Measurements from ENCODE around the gene GALNT5. TPM values are rescaled to one million over a fixed set of nuclear protein-coding genes. Genes with fewer than 3 reads are reported as not detected.

GALNT5 gene
- total RNA-seq, 1 experiment from 2014 or later = 0.04 TPM

DNA sequence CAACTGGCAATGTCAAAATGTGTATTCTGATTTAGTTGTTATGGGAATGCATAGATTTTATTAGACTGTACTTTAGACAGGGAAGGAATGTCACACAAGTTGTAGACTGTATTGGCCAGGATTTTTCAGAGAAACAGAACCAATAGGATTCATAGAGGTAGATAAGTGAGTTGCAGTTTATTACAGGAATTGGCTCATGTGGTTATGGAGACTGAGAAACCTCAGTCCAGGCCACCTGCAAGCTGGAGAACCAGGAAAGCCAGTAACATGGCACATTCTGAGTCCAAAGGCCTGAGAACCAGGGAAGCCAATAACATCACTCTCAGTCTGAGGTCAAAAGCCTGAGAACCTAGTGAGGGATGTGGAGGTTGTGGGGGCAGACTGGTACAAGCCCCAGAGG, 1.8 kb upstream of the GALNT5 start:
- CTCF ChIA-PET = no interaction called here

GRCh38 chr2:157256626-157257025, 879 bp upstream of the GALNT5 start:
- H3K9me3 ChIP-seq (ENCODE audit: low read length) = no peaks in the 10 kb centered on the region
- intact Hi-C loops (cut with micrococcal nuclease) = no loop called here
- H3K27ac ChIP-seq (ENCODE audit: low read length) = no peak overlapping the region
- no peak overlapping the region for H2AFZ ChIP-seq (ENCODE audit: low read length)
- ATAC-seq (no peak), DNase-seq (no peak)
- H3K79me2 ChIP-seq (ENCODE audit: low read length) = no peaks in the 10 kb centered on the region
- no peaks in the 10 kb centered on the region for H3K27me3 ChIP-seq (ENCODE audit: low read length)
- no peak overlapping the region for H3K4me3 ChIP-seq (ENCODE audit: low read length)
- no peaks in the 10 kb centered on the region for H3K36me3 ChIP-seq (ENCODE audit: low read depth, low read length)
- TF ChIP-seq EZH2 (IDR thresholded peaks at IDR 0.05; ENCODE audit: low read length, unreplicated experiment) = no peak
- TF ChIP-seq, protein P1, sequence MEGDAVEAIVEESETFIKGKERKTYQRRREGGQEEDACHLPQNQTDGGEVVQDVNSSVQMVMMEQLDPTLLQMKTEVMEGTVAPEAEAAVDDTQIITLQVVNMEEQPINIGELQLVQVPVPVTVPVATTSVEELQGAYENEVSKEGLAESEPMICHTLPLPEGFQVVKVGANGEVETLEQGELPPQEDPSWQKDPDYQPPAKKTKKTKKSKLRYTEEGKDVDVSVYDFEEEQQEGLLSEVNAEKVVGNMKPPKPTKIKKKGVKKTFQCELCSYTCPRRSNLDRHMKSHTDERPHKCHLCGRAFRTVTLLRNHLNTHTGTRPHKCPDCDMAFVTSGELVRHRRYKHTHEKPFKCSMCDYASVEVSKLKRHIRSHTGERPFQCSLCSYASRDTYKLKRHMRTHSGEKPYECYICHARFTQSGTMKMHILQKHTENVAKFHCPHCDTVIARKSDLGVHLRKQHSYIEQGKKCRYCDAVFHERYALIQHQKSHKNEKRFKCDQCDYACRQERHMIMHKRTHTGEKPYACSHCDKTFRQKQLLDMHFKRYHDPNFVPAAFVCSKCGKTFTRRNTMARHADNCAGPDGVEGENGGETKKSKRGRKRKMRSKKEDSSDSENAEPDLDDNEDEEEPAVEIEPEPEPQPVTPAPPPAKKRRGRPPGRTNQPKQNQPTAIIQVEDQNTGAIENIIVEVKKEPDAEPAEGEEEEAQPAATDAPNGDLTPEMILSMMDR (conservative IDR thresholded peaks at IDR 0.05; ENCODE audit: low read depth, low read length) = no peak
- no peak for TF ChIP-seq EZH2phosphoT487 (IDR thresholded peaks at IDR 0.05; ENCODE audit: borderline replicate concordance, low read length)
- no peaks in the 10 kb centered on the region for H4K20me1 ChIP-seq (ENCODE audit: low read length)
- H3K4me2 ChIP-seq (ENCODE audit: low read length) = no peak overlapping the region
- H3K4me1 ChIP-seq (ENCODE audit: insufficient read depth, low read length) = peaks cover 16% of the 10 kb centered on the region
- H3K9me2 ChIP-seq (replicated peaks; ENCODE audit: low read length) = no peaks in the 10 kb centered on the region
- ChIA-PET CTCF (no interaction called here), POLR2A (ENCODE audit: unreplicated experiment) (no interaction called here)
- no peaks in the 10 kb centered on the region for H3F3A ChIP-seq (ENCODE audit: low read length, unreplicated experiment)
- BruUV-seq (replicated peaks) = no TSS peak
- H3K9ac ChIP-seq (ENCODE audit: low read length) = no peak overlapping the region

More for the DNA sequence above, 1.8 kb upstream of the GALNT5 start:
- intact Hi-C loops (cut with micrococcal nuclease) = no loop called here
- no peak overlapping the region for H3K9ac ChIP-seq (ENCODE audit: low read length)
- TF ChIP-seq EZH2phosphoT487 (IDR thresholded peaks at IDR 0.05; ENCODE audit: borderline replicate concordance, low read length) = no peak
- TF ChIP-seq, protein P1 (conservative IDR thresholded peaks at IDR 0.05; ENCODE audit: low read depth, low read length) = no peak
- no peak for TF ChIP-seq EZH2 (IDR thresholded peaks at IDR 0.05; ENCODE audit: low read length, unreplicated experiment)
- no peak overlapping the region for H3K4me2 ChIP-seq (ENCODE audit: low read length)
- no peaks in the 10 kb centered on the region for H3K36me3 ChIP-seq (ENCODE audit: low read depth, low read length)
- ATAC-seq (no peak), DNase-seq (no peak)
- no TSS peak for BruUV-seq (replicated peaks)
- no peaks in the 10 kb centered on the region for H3K9me2 ChIP-seq (replicated peaks; ENCODE audit: low read length)
- H2AFZ ChIP-seq (ENCODE audit: low read length) = no peak overlapping the region
- no peaks in the 10 kb centered on the region for H3K9me3 ChIP-seq (ENCODE audit: low read length)
- H4K20me1 ChIP-seq (ENCODE audit: low read length) = no peaks in the 10 kb centered on the region
- POLR2A ChIA-PET (ENCODE audit: unreplicated experiment) = no interaction called here
- H3K79me2 ChIP-seq (ENCODE audit: low read length) = no peaks in the 10 kb centered on the region
- no peaks in the 10 kb centered on the region for H3K27me3 ChIP-seq (ENCODE audit: low read length)
- H3F3A ChIP-seq (ENCODE audit: low read length, unreplicated experiment) = no peaks in the 10 kb centered on the region
- peaks cover 8% of the 10 kb centered on the region for H3K4me1 ChIP-seq (ENCODE audit: insufficient read depth, low read length)
- no peak overlapping the region for H3K4me3 ChIP-seq (ENCODE audit: low read length)
- H3K27ac ChIP-seq (ENCODE audit: low read length) = no peak overlapping the region

GRCh38 chr2:157258520-157259326, 1.2 kb downstream of the GALNT5 start:
- H3F3A ChIP-seq (ENCODE audit: low read length, unreplicated experiment) = no peaks in the 10 kb centered on the region
- ChIA-PET CTCF (no interaction called here), POLR2A (ENCODE audit: unreplicated experiment) (no interaction called here)
- H3K4me2 ChIP-seq (ENCODE audit: low read length) = no peak overlapping the region
- no peaks in the 10 kb centered on the region for H3K79me2 ChIP-seq (ENCODE audit: low read length)
- H3K9me2 ChIP-seq (replicated peaks; ENCODE audit: low read length) = no peaks in the 10 kb centered on the region
- no peak for TF ChIP-seq EZH2phosphoT487 (IDR thresholded peaks at IDR 0.05; ENCODE audit: borderline replicate concordance, low read length)
- TF ChIP-seq EZH2 (IDR thresholded peaks at IDR 0.05; ENCODE audit: low read length, unreplicated experiment) = no peak
- TF ChIP-seq, protein P1 (conservative IDR thresholded peaks at IDR 0.05; ENCODE audit: low read depth, low read length) = no peak
- ATAC-seq (no peak), DNase-seq (no peak)
- H3K4me1 ChIP-seq (ENCODE audit: insufficient read depth, low read length) = peaks cover 23% of the 10 kb centered on the region
- H3K36me3 ChIP-seq (ENCODE audit: low read depth, low read length) = no peaks in the 10 kb centered on the region
- H4K20me1 ChIP-seq (ENCODE audit: low read length) = no peaks in the 10 kb centered on the region
- no peak overlapping the region for H3K9ac ChIP-seq (ENCODE audit: low read length)
- no peak overlapping the region for H3K4me3 ChIP-seq (ENCODE audit: low read length)
- H3K27ac ChIP-seq (ENCODE audit: low read length) = no peak overlapping the region
- no peaks in the 10 kb centered on the region for H3K9me3 ChIP-seq (ENCODE audit: low read length)
- no TSS peak for BruUV-seq (replicated peaks)
- H3K27me3 ChIP-seq (ENCODE audit: low read length) = no peaks in the 10 kb centered on the region
- H2AFZ ChIP-seq (ENCODE audit: low read length) = no peak overlapping the region
- intact Hi-C loops (cut with micrococcal nuclease) = no loop called here

Data from PC-3 (cell line).